ENCODE measurements around the gene MEMO1.
"Not testable (repeated sequence)": the region's sequence is repeated elsewhere in the genome, so short reads cannot be mapped to it uniquely, and the experiment has no call there.

DNA sequence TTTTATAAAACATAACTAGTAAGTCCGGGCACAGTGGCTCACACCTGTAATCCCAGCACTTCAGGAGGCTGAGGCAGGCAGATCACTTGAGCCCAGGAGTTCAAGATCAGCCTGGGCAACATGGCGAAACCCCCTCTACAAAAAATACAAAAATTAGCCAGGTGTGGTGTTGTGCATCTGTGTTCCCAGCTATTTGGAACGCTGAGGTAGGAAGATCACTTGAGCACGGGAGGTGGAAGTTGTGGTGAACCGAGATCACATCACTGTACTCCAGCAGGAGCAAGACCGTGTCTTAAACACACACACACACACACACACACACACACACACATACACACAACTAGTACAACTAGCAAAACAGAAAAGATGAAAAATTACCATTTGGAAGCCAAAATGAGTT, 103.3 kb downstream of the MEMO1 start:
- not testable (repeated sequence) for TF ChIP-seq SMC3 (IDR thresholded peaks at IDR 0.05; ENCODE audit: low read depth, low read length); POLR2AphosphoS5 (IDR thresholded peaks at IDR 0.05; ENCODE audit: low read depth, low read length); FOSL2 (IDR thresholded peaks at IDR 0.05; ENCODE audit: borderline replicate concordance, low read depth)
- TF ChIP-seq, protein P1, sequence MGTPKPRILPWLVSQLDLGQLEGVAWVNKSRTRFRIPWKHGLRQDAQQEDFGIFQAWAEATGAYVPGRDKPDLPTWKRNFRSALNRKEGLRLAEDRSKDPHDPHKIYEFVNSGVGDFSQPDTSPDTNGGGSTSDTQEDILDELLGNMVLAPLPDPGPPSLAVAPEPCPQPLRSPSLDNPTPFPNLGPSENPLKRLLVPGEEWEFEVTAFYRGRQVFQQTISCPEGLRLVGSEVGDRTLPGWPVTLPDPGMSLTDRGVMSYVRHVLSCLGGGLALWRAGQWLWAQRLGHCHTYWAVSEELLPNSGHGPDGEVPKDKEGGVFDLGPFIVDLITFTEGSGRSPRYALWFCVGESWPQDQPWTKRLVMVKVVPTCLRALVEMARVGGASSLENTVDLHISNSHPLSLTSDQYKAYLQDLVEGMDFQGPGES (IDR thresholded peaks at IDR 0.05; ENCODE audit: low read depth, low read length): not testable (repeated sequence)
- TF ChIP-seq, protein P2, sequence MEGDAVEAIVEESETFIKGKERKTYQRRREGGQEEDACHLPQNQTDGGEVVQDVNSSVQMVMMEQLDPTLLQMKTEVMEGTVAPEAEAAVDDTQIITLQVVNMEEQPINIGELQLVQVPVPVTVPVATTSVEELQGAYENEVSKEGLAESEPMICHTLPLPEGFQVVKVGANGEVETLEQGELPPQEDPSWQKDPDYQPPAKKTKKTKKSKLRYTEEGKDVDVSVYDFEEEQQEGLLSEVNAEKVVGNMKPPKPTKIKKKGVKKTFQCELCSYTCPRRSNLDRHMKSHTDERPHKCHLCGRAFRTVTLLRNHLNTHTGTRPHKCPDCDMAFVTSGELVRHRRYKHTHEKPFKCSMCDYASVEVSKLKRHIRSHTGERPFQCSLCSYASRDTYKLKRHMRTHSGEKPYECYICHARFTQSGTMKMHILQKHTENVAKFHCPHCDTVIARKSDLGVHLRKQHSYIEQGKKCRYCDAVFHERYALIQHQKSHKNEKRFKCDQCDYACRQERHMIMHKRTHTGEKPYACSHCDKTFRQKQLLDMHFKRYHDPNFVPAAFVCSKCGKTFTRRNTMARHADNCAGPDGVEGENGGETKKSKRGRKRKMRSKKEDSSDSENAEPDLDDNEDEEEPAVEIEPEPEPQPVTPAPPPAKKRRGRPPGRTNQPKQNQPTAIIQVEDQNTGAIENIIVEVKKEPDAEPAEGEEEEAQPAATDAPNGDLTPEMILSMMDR (IDR thresholded peaks at IDR 0.05): not testable (repeated sequence)
- TF ChIP-seq, protein P3, sequence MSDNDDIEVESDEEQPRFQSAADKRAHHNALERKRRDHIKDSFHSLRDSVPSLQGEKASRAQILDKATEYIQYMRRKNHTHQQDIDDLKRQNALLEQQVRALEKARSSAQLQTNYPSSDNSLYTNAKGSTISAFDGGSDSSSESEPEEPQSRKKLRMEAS (IDR thresholded peaks at IDR 0.05; ENCODE audit: low read depth): not testable (repeated sequence)
- TF ChIP-seq, protein P4, sequence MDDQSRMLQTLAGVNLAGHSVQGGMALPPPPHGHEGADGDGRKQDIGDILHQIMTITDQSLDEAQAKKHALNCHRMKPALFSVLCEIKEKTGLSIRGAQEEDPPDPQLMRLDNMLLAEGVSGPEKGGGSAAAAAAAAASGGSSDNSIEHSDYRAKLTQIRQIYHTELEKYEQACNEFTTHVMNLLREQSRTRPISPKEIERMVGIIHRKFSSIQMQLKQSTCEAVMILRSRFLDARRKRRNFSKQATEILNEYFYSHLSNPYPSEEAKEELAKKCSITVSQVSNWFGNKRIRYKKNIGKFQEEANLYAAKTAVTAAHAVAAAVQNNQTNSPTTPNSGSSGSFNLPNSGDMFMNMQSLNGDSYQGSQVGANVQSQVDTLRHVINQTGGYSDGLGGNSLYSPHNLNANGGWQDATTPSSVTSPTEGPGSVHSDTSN (IDR thresholded peaks at IDR 0.05): not testable (repeated sequence)
- TF ChIP-seq, protein P5, sequence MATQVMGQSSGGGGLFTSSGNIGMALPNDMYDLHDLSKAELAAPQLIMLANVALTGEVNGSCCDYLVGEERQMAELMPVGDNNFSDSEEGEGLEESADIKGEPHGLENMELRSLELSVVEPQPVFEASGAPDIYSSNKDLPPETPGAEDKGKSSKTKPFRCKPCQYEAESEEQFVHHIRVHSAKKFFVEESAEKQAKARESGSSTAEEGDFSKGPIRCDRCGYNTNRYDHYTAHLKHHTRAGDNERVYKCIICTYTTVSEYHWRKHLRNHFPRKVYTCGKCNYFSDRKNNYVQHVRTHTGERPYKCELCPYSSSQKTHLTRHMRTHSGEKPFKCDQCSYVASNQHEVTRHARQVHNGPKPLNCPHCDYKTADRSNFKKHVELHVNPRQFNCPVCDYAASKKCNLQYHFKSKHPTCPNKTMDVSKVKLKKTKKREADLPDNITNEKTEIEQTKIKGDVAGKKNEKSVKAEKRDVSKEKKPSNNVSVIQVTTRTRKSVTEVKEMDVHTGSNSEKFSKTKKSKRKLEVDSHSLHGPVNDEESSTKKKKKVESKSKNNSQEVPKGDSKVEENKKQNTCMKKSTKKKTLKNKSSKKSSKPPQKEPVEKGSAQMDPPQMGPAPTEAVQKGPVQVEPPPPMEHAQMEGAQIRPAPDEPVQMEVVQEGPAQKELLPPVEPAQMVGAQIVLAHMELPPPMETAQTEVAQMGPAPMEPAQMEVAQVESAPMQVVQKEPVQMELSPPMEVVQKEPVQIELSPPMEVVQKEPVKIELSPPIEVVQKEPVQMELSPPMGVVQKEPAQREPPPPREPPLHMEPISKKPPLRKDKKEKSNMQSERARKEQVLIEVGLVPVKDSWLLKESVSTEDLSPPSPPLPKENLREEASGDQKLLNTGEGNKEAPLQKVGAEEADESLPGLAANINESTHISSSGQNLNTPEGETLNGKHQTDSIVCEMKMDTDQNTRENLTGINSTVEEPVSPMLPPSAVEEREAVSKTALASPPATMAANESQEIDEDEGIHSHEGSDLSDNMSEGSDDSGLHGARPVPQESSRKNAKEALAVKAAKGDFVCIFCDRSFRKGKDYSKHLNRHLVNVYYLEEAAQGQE (IDR thresholded peaks at IDR 0.05; ENCODE audit: low read depth, low read length): not testable (repeated sequence)
